Bronchial epithelial cell (primary cell): ENCODE results near the gene RIC8B. TPM values are rescaled to one million over a fixed set of nuclear protein-coding genes. Genes with fewer than 3 reads are reported as not detected.

Experiments
- DNase-seq: peaks from one replicate; pipeline ENCODE4 v3.0.0-alpha.2; 2010; ENCODE audit warnings: low read depth
- FAIRE-seq: peaks from 2 replicates; lab custom pipeline; 2011; peaks lifted over from hg19 to GRCh38; lab: Jason Lieb, UNC
- H3K27me3 ChIP-seq: 2 replicates; pipeline ENCODE4 v1.5.1; 2011; ENCODE audit warnings: low read length; ENCODE audit not compliant: control insufficient read depth, insufficient read depth
- H3K36me3 ChIP-seq: 2 replicates; pipeline ENCODE4 v1.5.1; 2011; ENCODE audit warnings: low read length; ENCODE audit not compliant: control insufficient read depth, insufficient read depth
- H3K4me3 ChIP-seq: 2 replicates; pipeline ENCODE4 v1.5.1; 2011; ENCODE audit warnings: mild to moderate bottlenecking, low read depth, low read length, control low read depth
- total RNA-seq: library from RNA; depleted of rRNA; stranded (reverse); fragments of >200 nt; gene quantifications from 2 replicates; pipeline ENCODE4 v1.2.1, GENCODE V29; 2014
- TF ChIP-seq, protein P1 (sequence below): IDR thresholded peaks from 2 replicates; pipeline ENCODE4 v1.5.1; 2011; ENCODE audit warnings: mild to moderate bottlenecking, moderate library complexity, low read length, control low read depth, inconsistent platforms; ENCODE audit not compliant: insufficient read depth, severe bottlenecking

The RIC8B gene
- total RNA-seq, 1 donor from 2014 or later: 4.5 TPM

DNA sequence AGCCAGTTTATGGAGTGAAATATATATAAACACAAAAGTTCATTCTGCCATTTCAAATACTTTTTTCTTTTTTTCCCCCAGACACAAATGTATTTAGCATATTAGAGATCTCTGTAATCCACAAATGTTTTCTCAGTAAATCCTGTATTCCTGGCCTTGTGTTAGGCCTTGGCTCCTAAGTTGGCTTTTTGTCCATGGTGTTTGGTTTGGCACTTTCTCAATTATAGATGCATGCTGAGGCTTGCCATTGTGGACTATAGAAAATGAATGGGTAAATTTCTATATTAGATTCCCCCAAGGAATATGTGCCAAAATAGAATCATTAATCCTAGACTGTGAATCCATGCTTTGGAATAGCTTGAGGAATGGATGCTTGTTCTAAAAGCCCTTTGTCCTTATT, 17.0 kb downstream of the RIC8B start:
- TF ChIP-seq, protein P1, sequence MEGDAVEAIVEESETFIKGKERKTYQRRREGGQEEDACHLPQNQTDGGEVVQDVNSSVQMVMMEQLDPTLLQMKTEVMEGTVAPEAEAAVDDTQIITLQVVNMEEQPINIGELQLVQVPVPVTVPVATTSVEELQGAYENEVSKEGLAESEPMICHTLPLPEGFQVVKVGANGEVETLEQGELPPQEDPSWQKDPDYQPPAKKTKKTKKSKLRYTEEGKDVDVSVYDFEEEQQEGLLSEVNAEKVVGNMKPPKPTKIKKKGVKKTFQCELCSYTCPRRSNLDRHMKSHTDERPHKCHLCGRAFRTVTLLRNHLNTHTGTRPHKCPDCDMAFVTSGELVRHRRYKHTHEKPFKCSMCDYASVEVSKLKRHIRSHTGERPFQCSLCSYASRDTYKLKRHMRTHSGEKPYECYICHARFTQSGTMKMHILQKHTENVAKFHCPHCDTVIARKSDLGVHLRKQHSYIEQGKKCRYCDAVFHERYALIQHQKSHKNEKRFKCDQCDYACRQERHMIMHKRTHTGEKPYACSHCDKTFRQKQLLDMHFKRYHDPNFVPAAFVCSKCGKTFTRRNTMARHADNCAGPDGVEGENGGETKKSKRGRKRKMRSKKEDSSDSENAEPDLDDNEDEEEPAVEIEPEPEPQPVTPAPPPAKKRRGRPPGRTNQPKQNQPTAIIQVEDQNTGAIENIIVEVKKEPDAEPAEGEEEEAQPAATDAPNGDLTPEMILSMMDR: no peak
- H3K4me3 ChIP-seq: no peak overlapping the region
- H3K36me3 ChIP-seq: no peaks in the 10 kb centered on the region
- no peak for FAIRE-seq
- DNase-seq: peak; percentile 72
- H3K27me3 ChIP-seq: no peaks in the 10 kb centered on the region

DNA sequence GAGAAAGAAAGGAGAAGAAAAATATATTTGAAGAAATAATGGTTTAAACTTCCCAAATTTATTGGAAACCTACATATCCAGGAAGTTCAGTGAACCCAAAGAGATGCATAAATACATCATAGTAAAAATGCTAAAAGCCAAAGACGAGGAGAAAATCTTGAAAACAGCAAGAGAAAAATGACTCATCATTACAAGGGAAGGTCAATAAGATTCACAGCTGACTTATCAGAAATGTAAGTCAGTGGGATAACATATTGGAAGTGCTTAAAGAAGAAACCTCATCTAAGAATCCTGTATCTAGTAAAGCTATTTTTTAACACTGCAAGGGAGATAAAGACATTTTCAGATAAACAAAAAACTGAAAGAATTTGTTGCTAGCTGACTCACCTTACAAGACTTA, 19.9 kb downstream of the RIC8B start:
- no peak for FAIRE-seq
- DNase-seq: peak; percentile 11
- TF ChIP-seq, protein P1: no peak
- Histone ChIP-seq H3K4me3 (no peak overlapping the region), H3K27me3 (no peaks in the 10 kb centered on the region), H3K36me3 (no peaks in the 10 kb centered on the region)

DNA sequence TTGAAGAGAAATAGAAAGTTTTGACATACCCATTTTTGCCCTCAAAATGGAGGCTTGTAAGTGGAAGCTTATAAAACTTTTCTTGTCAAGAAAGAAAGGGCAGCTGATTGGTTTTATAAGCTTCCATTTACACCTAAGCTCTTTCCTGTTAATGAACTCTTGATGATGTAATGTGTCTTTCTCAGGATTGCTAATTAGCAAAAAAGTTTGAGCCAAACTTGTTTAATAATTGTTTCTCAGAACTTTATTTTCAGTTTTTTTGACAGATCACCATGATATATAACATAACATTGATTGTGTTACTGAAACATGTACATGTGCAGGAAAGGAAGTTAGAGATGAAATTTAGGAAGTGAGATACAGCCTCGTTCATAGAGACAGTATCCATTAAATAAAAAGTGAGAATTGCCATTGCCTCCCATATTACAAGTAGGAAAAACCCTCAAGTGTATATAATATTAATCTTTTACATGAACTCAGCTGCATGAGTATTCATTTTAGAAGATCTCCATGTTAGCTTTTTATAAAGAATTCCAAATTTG, 26.8 kb downstream of the RIC8B start:
- Histone ChIP-seq H3K4me3 (no peak overlapping the region), H3K36me3 (no peaks in the 10 kb centered on the region), H3K27me3 (no peaks in the 10 kb centered on the region)
- FAIRE-seq (no peak), DNase-seq (no peak)
- TF ChIP-seq, protein P1: no peak

DNA sequence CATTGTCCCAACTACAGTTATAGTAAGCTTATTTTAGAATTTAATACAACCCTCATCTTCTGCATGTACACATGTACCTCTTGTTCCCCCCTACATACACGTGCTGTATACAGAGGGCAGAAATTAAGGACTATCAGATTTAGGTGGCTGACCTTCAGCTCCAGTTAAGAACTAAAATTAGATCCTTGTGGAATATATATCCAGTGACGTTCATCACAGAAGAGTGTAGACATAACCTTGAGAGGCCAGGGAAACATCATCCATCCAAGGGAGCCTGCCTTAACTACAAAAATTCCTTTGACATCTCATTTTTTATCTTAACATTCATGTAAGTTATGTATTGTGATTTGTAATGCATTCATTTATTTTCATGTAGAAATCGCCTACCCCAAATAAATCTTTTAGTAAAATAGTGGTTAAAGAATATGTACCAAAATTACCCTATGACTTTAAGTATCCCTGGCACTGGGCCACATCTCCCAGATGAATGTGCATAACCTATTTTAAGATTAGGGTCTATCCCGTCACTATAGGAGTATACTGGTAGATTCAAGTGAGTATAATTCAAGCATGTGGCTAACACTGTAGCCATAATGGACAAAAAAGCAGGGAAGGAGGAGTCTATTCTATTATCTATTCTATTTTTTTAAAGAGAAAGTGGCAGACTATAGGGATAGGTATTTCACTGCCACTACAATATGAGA, 27.5 kb downstream of the RIC8B start:
- DNase-seq: no peak
- H3K4me3 ChIP-seq: no peak overlapping the region
- no peaks in the 10 kb centered on the region for H3K36me3 ChIP-seq
- no peak for FAIRE-seq
- no peaks in the 10 kb centered on the region for H3K27me3 ChIP-seq
- TF ChIP-seq, protein P1: no peak

DNA sequence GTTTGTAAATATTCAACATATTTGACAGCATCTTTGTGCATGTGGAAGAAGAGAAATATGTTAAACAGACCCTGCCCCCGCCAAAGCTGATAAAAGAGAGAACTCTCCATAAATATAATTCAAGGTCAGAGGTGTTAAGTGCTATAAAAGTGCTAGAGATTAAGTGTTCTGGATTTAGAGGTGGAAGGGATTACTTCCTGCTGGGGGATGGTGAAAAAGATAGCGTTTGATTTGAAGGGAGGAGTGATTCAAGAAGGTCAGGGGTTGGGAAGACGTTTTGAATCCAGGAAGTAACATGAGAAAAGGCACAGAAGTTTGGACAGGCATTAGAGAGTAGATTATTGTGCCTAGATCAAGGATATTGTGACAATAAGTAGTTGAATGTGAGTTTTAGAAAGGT, 30.2 kb downstream of the RIC8B start:
- DNase-seq: no peak
- Histone ChIP-seq H3K36me3 (no peaks in the 10 kb centered on the region), H3K27me3 (no peaks in the 10 kb centered on the region), H3K4me3 (no peak overlapping the region)
- FAIRE-seq: no peak
- TF ChIP-seq, protein P1: no peak
